Thymus (tissue), 11 donors: ENCODE measurements around the gene CCDC149. TPM values are rescaled to one million over a fixed set of nuclear protein-coding genes. Genes with fewer than 3 reads are reported as not detected.

ENCODE experiments used
- DNase-seq, 9 donors: peaks; one replicate each; pipeline ENCODE4 v3.0.0-alpha.2; 2013; ENCODE audit warnings: low spot score in 9 of 9, low read depth in 6 of 9, missing footprints in 1 of 9
- H3K27ac ChIP-seq, 2 donors: one replicate each; pipeline ENCODE4 v1.5.1; 2013; ENCODE audit warnings: control low read depth in 1 of 2, low read depth in 1 of 2, low read length in 1 of 2, mild to moderate bottlenecking in 1 of 2, moderate library complexity in 1 of 2
- H3K27me3 ChIP-seq, 2 donors: one replicate each; pipeline ENCODE4 v1.5.1; 2013; ENCODE audit warnings: low read length in 1 of 2; ENCODE audit not compliant: control insufficient read depth in 2 of 2, insufficient read depth in 1 of 2
- H3K36me3 ChIP-seq, 2 donors: one replicate each; pipeline ENCODE4 v1.5.1; 2013; ENCODE audit warnings: low read length in 1 of 2, mild to moderate bottlenecking in 1 of 2, moderate library complexity in 1 of 2; ENCODE audit not compliant: control insufficient read depth in 2 of 2, insufficient read depth in 2 of 2
- H3K4me1 ChIP-seq, 2 donors: one replicate each; pipeline ENCODE4 v1.5.1; 2013; ENCODE audit warnings: low read length in 2 of 2; ENCODE audit not compliant: control insufficient read depth in 2 of 2, insufficient read depth in 2 of 2
- H3K4me3 ChIP-seq, 2 donors: one replicate each; pipeline ENCODE4 v1.5.1; 2013; ENCODE audit warnings: low read length in 2 of 2, control low read depth in 1 of 2, mild to moderate bottlenecking in 1 of 2
- H3K9me3 ChIP-seq, 2 donors: one replicate each; pipeline ENCODE4 v1.5.1; 2013; ENCODE audit warnings: low read length in 1 of 2, mild to moderate bottlenecking in 1 of 2; ENCODE audit not compliant: control insufficient read depth in 2 of 2, insufficient read depth in 1 of 2
- WGBS: extraction: QIAGEN DNeasy Blood & Tissue Kit; methylation state at CpG from one replicate; pipeline ENCODE4 v1.1.7; 2013; 5-methylcytosine and 5-hydroxymethylcytosine counted together
- polyA plus RNA-seq: library from polyadenylated mRNA; stranded (reverse); fragments of 200-250 nt; gene quantifications from one replicate; pipeline ENCODE4 v1.2.3, GENCODE V29; 2013
- total RNA-seq: library from RNA; stranded (reverse); fragments of 120-200 nt; gene quantifications from one replicate; pipeline ENCODE4 v1.2.4, GENCODE V29; 2013
- donor health status: healthy.

Gene CCDC149
- total and polyA plus RNA-seq, 2 donors, result 1.5 to 6.2 TPM

DNA sequence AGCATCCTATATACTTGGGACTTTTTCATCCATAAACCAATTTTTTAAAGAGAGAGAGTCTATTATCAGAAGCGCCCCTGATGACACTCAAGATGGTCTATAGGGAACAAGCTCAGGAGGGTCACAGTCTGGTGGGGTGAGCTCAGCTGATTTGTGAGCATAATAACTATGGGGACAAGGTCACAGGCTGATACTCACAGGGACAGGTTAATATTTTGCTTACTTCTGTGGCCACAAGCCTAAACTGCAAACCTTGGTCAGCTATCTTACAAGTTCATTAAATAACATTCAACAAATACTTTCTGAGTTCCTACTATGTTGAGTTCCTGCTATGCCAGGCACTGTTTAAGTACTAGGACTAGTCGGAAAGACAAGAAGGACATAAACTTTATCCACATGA, 10.2 kb upstream of the CCDC149 start:
- H3K27ac ChIP-seq, result no peak overlapping the region
- H3K27me3 ChIP-seq, result no peaks in the 10 kb centered on the region
- over 99% methylated on average over 2 of the region's 2 CpGs for WGBS
- no peaks in the 10 kb centered on the region for H3K4me1 ChIP-seq
- no peaks in the 10 kb centered on the region for H3K36me3 ChIP-seq
- DNase-seq, result no peak
- H3K9me3 ChIP-seq, result no peaks in the 10 kb centered on the region
- H3K4me3 ChIP-seq, result no peak overlapping the region

DNA sequence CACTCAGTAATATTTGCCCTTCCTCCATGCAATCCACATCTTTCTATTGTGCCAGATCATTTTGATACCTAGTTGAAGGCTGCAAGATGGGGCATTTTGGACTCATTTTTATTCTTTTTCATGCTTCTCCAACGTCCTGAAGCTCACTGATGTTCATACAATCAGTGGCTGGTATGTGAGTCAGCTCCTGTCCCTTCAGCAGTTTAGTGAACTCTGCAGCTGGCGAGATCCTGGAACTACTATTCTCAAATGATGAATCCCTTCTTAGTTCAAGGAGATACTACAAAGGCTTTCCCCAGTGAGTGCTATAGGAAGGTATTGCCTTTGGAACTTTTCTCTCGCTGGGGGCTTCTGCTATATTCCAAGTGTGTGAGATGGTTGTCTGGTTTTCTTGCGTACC, 9.6 kb upstream of the CCDC149 start:
- no peak overlapping the region for H3K4me3 ChIP-seq
- DNase-seq, result no peak
- no peaks in the 10 kb centered on the region for H3K4me1 ChIP-seq
- 74% methylated on average over 4 of the region's 4 CpGs for WGBS
- H3K9me3 ChIP-seq, result no peaks in the 10 kb centered on the region
- peaks cover 0 to 4% of the 10 kb centered on the region in 2 donors for H3K27me3 ChIP-seq
- H3K27ac ChIP-seq, result no peak overlapping the region
- no peaks in the 10 kb centered on the region for H3K36me3 ChIP-seq

DNA sequence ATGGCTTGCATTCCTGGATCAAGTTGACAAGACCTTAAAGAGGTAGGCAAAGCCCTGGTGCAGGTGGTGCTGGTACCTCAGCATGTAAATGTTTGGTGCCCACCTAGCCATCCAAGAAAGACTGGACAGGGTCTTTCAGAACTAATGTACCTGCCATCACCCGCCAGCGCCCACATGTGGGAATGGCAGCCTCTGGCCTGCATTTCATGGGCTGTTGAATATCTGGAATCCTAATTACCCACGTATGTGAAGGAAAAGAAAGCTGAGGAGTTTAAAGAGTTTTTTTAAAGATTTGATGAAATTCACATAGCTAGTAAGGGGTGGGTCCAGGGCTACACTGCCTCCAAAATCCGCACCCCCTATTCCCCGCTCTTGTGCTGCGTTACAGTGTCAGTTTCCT, 8.6 kb upstream of the CCDC149 start:
- no peak overlapping the region for H3K27ac ChIP-seq
- no peak for DNase-seq
- H3K9me3 ChIP-seq, result no peaks in the 10 kb centered on the region
- H3K4me1 ChIP-seq, result no peaks in the 10 kb centered on the region
- H3K36me3 ChIP-seq, result no peaks in the 10 kb centered on the region
- H3K4me3 ChIP-seq, result no peak overlapping the region
- WGBS, result 87% methylated on average over 6 of the region's 6 CpGs
- H3K27me3 ChIP-seq, result peaks cover 0 to 11% of the 10 kb centered on the region in 2 donors

DNA sequence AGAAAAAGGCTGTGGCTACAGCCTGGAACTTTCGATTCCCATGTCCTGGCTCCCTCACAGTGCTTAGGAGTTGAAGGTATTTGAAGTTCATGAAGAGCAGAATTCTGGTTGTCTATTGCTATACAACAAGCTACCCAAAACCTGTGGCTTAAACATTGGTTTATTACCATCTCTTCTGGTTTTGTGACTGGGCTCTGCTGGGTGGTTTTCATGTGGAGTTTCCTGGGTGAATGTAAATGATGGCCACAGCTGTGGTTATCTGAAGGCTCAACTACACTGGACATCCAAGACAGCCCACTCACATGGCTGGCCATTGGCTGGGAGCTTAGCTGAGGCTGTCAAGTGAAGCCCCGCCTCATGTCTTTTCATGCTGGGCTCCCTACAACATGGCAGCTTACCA, 7.2 kb upstream of the CCDC149 start:
- no peaks in the 10 kb centered on the region for H3K4me1 ChIP-seq
- no peak overlapping the region for H3K4me3 ChIP-seq
- 96% methylated on average over 2 of the region's 2 CpGs for WGBS
- peaks cover 0 to 11% of the 10 kb centered on the region in 2 donors for H3K27me3 ChIP-seq
- H3K9me3 ChIP-seq, result no peaks in the 10 kb centered on the region
- no peak overlapping the region for H3K27ac ChIP-seq
- no peaks in the 10 kb centered on the region for H3K36me3 ChIP-seq
- DNase-seq, result no peak

DNA sequence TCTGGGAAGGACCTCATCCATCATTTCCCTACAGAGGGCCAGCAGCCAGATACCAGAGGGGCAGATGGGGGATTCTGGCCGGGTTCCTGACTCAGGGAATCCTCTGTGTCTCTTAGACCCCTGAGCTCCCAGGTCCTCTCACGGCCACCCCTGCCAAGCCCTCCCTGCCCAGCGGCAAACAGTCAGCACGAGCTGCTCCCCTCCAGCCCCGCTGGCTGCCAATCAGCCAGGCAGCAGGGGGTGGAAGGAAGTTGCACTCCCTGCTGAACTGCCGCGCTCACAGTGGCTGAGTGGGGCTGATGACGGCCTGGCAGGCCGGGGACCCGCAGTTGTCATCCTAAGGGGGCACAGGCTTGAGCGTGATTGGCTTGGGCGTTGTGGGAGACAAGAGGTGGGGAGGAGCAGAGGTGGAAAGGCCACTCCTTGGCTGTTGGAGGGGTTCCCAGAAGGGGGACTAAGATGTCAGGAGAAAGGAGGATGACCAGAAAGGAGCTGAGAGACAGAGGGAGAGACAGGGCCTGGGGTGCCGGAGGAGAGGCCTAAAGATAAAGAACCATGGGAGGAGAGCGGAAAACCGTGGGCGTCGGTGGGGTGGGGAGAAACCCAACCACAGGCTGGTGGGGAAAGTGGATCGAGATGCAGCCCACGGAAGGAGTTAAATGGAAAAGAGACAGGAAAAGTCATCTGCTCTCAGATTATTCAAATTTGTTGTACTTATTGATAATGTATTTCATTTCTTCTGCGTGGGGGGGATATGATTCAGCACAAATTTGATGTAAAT, 4.4 kb upstream of the CCDC149 start:
- Histone ChIP-seq H3K27ac (no peak overlapping the region), H3K36me3 (no peaks in the 10 kb centered on the region), H3K4me3 (no peak overlapping the region), H3K4me1 (no peaks in the 10 kb centered on the region), H3K27me3 (peaks cover 12 to 30% of the 10 kb centered on the region in 2 donors), H3K9me3 (no peaks in the 10 kb centered on the region)
- DNase-seq, result no peak
- WGBS, result 86% methylated on average over 20 of the region's 20 CpGs

DNA sequence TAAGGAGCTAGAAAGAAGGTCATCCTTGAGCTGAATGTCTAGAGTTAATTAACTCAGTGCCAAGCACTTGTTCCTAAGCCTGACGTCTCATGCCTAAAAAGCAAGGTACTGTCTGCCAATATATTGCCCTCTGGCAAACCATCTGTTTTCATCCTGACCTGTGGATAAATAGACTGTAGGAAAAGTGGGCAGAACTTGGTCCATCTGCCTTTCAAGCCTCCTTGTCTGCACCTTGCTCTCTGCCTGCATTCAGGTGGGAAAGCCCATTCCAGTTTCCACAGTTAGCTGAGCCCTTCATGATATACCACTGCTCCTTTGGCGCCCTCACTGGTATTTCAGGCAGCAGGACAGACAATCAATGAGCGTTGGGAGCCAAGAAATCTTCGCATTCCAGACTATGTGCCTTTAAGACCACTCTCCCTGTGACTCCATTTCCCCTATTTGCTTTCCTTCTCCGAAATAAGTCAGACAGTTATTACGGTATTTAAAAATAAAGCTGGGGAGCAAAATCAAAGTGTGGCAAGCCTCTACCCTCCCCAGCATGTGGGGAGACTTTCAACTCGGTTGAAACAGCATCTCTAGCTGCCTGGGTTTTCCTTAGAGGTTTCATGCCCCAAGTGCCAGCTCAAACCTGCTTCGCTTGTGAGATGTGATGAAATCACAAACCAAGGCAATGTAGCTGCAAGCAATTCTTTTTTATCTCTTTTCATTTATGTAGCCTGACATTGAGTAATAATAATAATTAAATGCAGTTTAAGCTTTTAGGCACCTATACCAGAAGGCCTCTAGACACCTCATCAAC, 2.5 kb upstream of the CCDC149 start:
- Histone ChIP-seq H3K4me3 (no peak overlapping the region), H3K27ac (no peak overlapping the region), H3K36me3 (no peaks in the 10 kb centered on the region), H3K4me1 (no peaks in the 10 kb centered on the region), H3K9me3 (no peaks in the 10 kb centered on the region), H3K27me3 (peaks cover 15 to 45% of the 10 kb centered on the region in 2 donors)
- no peak for DNase-seq
- 87% methylated on average over 8 of the region's 8 CpGs for WGBS

DNA sequence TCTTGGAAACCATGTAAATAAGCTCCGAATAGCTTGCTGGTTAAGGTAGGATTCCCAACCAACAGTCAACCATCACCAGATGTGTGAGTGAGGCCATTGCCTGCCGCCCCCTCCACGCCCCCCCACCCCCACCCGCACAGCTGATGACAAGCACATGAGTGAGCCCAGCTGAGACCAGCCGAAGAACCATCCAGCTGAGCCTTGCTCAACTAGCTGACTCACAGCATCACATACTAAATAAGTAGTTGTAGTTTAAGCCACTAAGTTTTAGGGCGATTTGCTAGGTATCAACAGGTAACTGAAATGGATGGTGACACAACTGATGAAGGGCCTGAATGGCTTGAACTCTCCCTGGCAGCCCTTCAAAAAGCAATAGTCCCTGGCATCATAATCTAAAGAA, 1.6 kb upstream of the CCDC149 start:
- 97% methylated on average over 6 of the region's 6 CpGs for WGBS
- Histone ChIP-seq H3K27ac (no peak overlapping the region), H3K9me3 (no peaks in the 10 kb centered on the region), H3K36me3 (no peaks in the 10 kb centered on the region), H3K27me3 (peaks cover 15 to 45% of the 10 kb centered on the region in 2 donors), H3K4me1 (no peaks in the 10 kb centered on the region), H3K4me3 (no peak overlapping the region)
- DNase-seq, result no peak

DNA sequence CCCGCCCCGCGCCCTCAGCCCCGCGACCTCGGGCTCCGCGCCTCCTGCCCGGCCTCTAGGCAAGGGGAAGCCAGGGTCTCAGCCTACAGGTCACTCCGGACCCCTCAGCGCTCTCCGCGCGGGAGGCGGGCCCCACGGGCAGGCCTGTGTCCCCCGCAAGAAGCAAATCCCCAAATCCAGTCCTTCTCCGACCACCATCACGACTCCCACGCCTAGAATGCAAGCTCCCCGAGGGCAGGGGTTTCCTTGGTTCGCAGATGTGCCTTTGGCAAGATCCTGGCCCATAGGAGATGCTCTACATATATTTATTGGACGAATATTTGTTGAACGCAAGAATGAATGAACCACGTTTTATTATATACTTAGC, 260 bp upstream of the CCDC149 start:
- peak overlapping the region in 1 of 2 donors; percentile 50 for H3K4me3 ChIP-seq
- no peaks in the 10 kb centered on the region for H3K4me1 ChIP-seq
- H3K27ac ChIP-seq, result peak overlapping the region in 1 of 2 donors; percentile 73
- no peaks in the 10 kb centered on the region for H3K36me3 ChIP-seq
- H3K9me3 ChIP-seq, result no peaks in the 10 kb centered on the region
- peaks cover 15 to 45% of the 10 kb centered on the region in 2 donors for H3K27me3 ChIP-seq
- WGBS, result 22% methylated on average over 25 of the region's 25 CpGs
- DNase-seq, result no peak

DNA sequence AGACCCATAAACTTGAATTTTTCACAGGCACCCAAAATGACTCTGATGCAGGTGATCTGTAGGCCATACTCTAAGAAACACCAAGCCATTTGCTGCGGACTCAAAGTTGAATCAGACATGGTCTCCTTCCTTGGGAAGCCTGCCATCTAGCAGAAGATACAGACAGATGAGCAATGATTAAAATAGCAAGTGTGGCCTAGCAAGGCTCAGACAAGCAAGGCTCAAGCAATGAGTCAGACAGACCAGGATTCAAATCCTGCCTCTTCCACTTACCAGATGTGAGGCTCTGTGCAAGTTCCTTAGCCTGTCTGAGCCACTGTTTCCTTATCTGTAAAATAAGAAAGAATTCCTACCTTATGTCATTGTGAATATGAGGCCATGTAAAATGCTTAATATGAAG, 2.3 kb downstream of the CCDC149 start:
- Histone ChIP-seq H3K9me3 (no peaks in the 10 kb centered on the region), H3K36me3 (no peaks in the 10 kb centered on the region), H3K27me3 (peaks cover 15 to 34% of the 10 kb centered on the region in 2 donors), H3K4me1 (no peaks in the 10 kb centered on the region), H3K27ac (no peak overlapping the region), H3K4me3 (no peak overlapping the region)
- no peak for DNase-seq
- WGBS, result 100% methylated on average over 1 of the region's 1 CpG
